SK-N-SH treated with all-trans-retinoic acid at 6 μM for 48 hours (cell line): ENCODE measurements around the gene EML4.

Source experiments
- ATAC-seq: fragments of 200-7000 bp; cut with Tn5 transposase; 3 replicates; pipeline ENCODE4 v1.9.1; 2020; ENCODE audit warnings: mild to moderate bottlenecking, moderate library complexity
- ARNTL ChIP-seq: fragments of 450-650 bp; formaldehyde crosslinking; IDR thresholded peaks from 2 replicates; pipeline ENCODE4 v1.5.0; 2020; ENCODE audit warnings: low read depth, mild to moderate bottlenecking, moderate library complexity, borderline replicate concordance
- BACH2 ChIP-seq: fragments of 250-450 bp; sonication (Bioruptor Pico); IDR thresholded peaks from 2 replicates; pipeline ENCODE4 v1.9.0; 2021; ENCODE audit warnings: mild to moderate bottlenecking, borderline replicate concordance
- CREB5 ChIP-seq: fragments of 250-450 bp; sonication (Bioruptor Pico); IDR thresholded peaks from 2 replicates; pipeline ENCODE4 v1.5.1; 2020; ENCODE audit warnings: low read depth, mild to moderate bottlenecking, moderate library complexity
- CSDC2 ChIP-seq: fragments of 250-450 bp; sonication (Bioruptor Pico); IDR thresholded peaks from 2 replicates; pipeline ENCODE4 v1.5.0; 2020; ENCODE audit warnings: mild to moderate bottlenecking, moderate library complexity
- CSRNP3 ChIP-seq: fragments of 250-450 bp; sonication (Bioruptor Pico); IDR thresholded peaks from 2 replicates; pipeline ENCODE4 v1.5.1; 2021; ENCODE audit warnings: mild to moderate bottlenecking, moderate library complexity
- ESRRG ChIP-seq: fragments of 250-450 bp; sonication (Bioruptor Pico); IDR thresholded peaks from 2 replicates; pipeline ENCODE4 v1.6.1; 2021; ENCODE audit warnings: mild to moderate bottlenecking
- GLIS3 ChIP-seq: fragments of 250-450 bp; sonication (Bioruptor Pico); IDR thresholded peaks from 2 replicates; pipeline ENCODE4 v1.5.0; 2020; ENCODE audit warnings: mild to moderate bottlenecking, moderate library complexity
- ISL1 ChIP-seq: fragments of 250-450 bp; sonication (Bioruptor Pico); IDR thresholded peaks from 2 replicates; pipeline ENCODE4 v2.1.2; 2022; ENCODE audit warnings: mild to moderate bottlenecking, moderate library complexity
- PATZ1 ChIP-seq: fragments of 250-450 bp; sonication (Bioruptor Pico); IDR thresholded peaks from 2 replicates; pipeline ENCODE4 v1.8.0; 2020; ENCODE audit warnings: mild to moderate bottlenecking, moderate library complexity, borderline replicate concordance
- POU6F1 ChIP-seq: fragments of 250-450 bp; sonication (Bioruptor Pico); IDR thresholded peaks from 2 replicates; pipeline ENCODE4 v1.8.0; 2021; ENCODE audit warnings: low read depth, mild to moderate bottlenecking, moderate library complexity, borderline replicate concordance
- RARB ChIP-seq: fragments of 250-450 bp; sonication (Bioruptor Pico); IDR thresholded peaks from 2 replicates; pipeline ENCODE4 v1.8.0; 2021; ENCODE audit warnings: mild to moderate bottlenecking, moderate library complexity
- SNAI2 ChIP-seq: fragments of 250-450 bp; sonication (Bioruptor Pico); IDR thresholded peaks from 2 replicates; pipeline ENCODE4 v1.5.0; 2020; ENCODE audit warnings: mild to moderate bottlenecking, moderate library complexity
- TCF4 ChIP-seq: fragments of 250-450 bp; sonication (Bioruptor Pico); IDR thresholded peaks from 2 replicates; pipeline ENCODE4 v1.8.0; 2021; ENCODE audit warnings: mild to moderate bottlenecking, moderate library complexity, borderline replicate concordance
- TSHZ2 ChIP-seq: fragments of 250-450 bp; sonication (Bioruptor Pico); IDR thresholded peaks from 2 replicates; pipeline ENCODE4 v1.5.0; 2020; ENCODE audit warnings: mild to moderate bottlenecking, moderate library complexity
- ZNF565 ChIP-seq: fragments of 450-650 bp; formaldehyde crosslinking; conservative IDR thresholded peaks from 2 replicates; pipeline ENCODE4 v1.5.0; 2020; ENCODE audit warnings: low read depth, mild to moderate bottlenecking, moderate library complexity
- ZNF70 ChIP-seq: fragments of 450-650 bp; formaldehyde crosslinking; IDR thresholded peaks from 2 replicates; pipeline ENCODE4 v1.5.0; 2020; ENCODE audit warnings: mild to moderate bottlenecking, moderate library complexity
- ZNF8 ChIP-seq: fragments of 450-650 bp; formaldehyde crosslinking; IDR thresholded peaks from 2 replicates; pipeline ENCODE4 v1.5.0; 2020; ENCODE audit warnings: mild to moderate bottlenecking, moderate library complexity

Gene EML4

GRCh38 chr2:42293019-42293418 lies 123.9 kb downstream of the EML4 start:
- no peak for TF ChIP-seq POU6F1 (CRISPR knock-in tag)
- no peak for TF ChIP-seq GLIS3 (CRISPR knock-in tag)
- no peak for TF ChIP-seq TSHZ2 (CRISPR knock-in tag)
- TF ChIP-seq PATZ1 (CRISPR knock-in tag), result no peak
- no peak for TF ChIP-seq ZNF8 (CRISPR knock-in tag)
- no peak for TF ChIP-seq ARNTL
- no peak for TF ChIP-seq BACH2
- TF ChIP-seq ISL1, result no peak
- TF ChIP-seq ZNF70 (CRISPR knock-in tag), result no peak
- no peak for ATAC-seq

GRCh38 chr2:42296226-42296625 lies 127.1 kb downstream of the EML4 start:
- TF ChIP-seq ZNF565 (CRISPR knock-in tag) (no peak), CSRNP3 (CRISPR knock-in tag) (no peak), ZNF8 (CRISPR knock-in tag) (no peak), ARNTL (no peak), SNAI2 (CRISPR knock-in tag) (no peak), CSDC2 (CRISPR knock-in tag) (no peak), CREB5 (no peak), ESRRG (CRISPR knock-in tag) (no peak), ISL1 (no peak), PATZ1 (CRISPR knock-in tag) (no peak), TCF4 (CRISPR knock-in tag) (no peak), RARB (no peak), GLIS3 (CRISPR knock-in tag) (no peak), BACH2 (no peak), POU6F1 (CRISPR knock-in tag) (no peak)
- TF ChIP-seq, all 23 proteins: peak for 0
- ATAC-seq, result no peak
